HCT116 (cell line): ENCODE measurements around the gene KLK7. TPM values are rescaled to one million over a fixed set of nuclear protein-coding genes. Genes with fewer than 3 reads are reported as not detected.

Experiments used
- ATAC-seq: fragments of 200-7000 bp; cut with Tn5 transposase; 2 replicates; pipeline ENCODE4 v1.9.1; 2020; ENCODE audit warnings: mild to moderate bottlenecking, moderate library complexity
- BruUV-seq: library from RNA; stranded (reverse); fragments of 400-500 nt; replicated peaks from 2 replicates; lab custom pipeline; 2021; lab: Mats Ljungman, UMichigan
- CTCF ChIA-PET: fragments of 300-600 bp; sonication (Branson Sonifier 250); formaldehyde crosslinking; loops from one replicate; lab custom pipeline; 2021; ENCODE audit warnings: antibody characterized with exemption; lab: Charles Lee
- POLR2A ChIA-PET: fragments of 300-600, 350-600 bp; sonication (Branson Sonifier 250); formaldehyde crosslinking; loops from one replicate; lab custom pipeline; 2021; ENCODE audit warnings: antibody characterized with exemption; lab: Charles Lee
- RAD21 ChIA-PET, 2 experiments: fragments of 300-600 bp; sonication (Branson Sonifier 250); formaldehyde crosslinking; loops; one replicate each; lab custom pipeline; 2023; ENCODE audit warnings: low total read pairs in 2 of 2; ENCODE audit not compliant: uncharacterized antibody in 2 of 2, unreplicated experiment in 2 of 2, low non-redundant PET in 1 of 2; lab: Charles Lee
- DNase-seq: peaks from one replicate; pipeline ENCODE4 v3.0.0-alpha.2; 2010; ENCODE audit warnings: low read depth, low spot score
- H2AFZ ChIP-seq: fragments of 200-600 bp; shearing (Covaris generic), sonication (generic); 2 replicates; pipeline ENCODE4 v1.6.1; 2017; ENCODE audit warnings: low read depth, mixed run types, mixed read lengths, antibody characterized with exemption, low read length; ENCODE audit not compliant: poor library complexity, severe bottlenecking
- H3K27ac ChIP-seq: 2 replicates; pipeline ENCODE4 v1.5.1; 2012; ENCODE audit warnings: low read depth, low read length
- H3K27me3 ChIP-seq: fragments of 200-600 bp; sonication (generic); 2 replicates; pipeline ENCODE4 v1.6.1; 2016; ENCODE audit warnings: mixed run types, low read length, mixed read lengths; ENCODE audit not compliant: insufficient read depth
- H3K36me3 ChIP-seq, 2 experiments: fragments of 200-500 bp in 1 of 2; fragments of 200-600 bp in 1 of 2; sonication (Bioruptor generic) in 1 of 2; sonication (generic) in 1 of 2; 2 replicates each; pipeline versions ENCODE4 v1.5.1 to v1.6.1; 2014 to 2016; ENCODE audit warnings: low read length in 2 of 2, inconsistent platforms in 1 of 2, mixed read lengths in 1 of 2, mixed run types in 1 of 2; ENCODE audit not compliant: insufficient read depth in 2 of 2, control insufficient read depth in 1 of 2
- H3K4me1 ChIP-seq, 2 experiments: fragments of 200-600 bp in 1 of 2; sonication (generic) in 1 of 2; 2 replicates each; pipeline versions ENCODE4 v1.5.1 to v1.6.1; 2012 to 2017; ENCODE audit warnings: low read length in 2 of 2, inconsistent platforms in 1 of 2, mild to moderate bottlenecking in 1 of 2, mixed read lengths in 1 of 2, mixed run types in 1 of 2, moderate library complexity in 1 of 2; ENCODE audit not compliant: insufficient read depth in 2 of 2, control insufficient read depth in 1 of 2
- H3K4me2 ChIP-seq: fragments of 200-600 bp; sonication (generic); 2 replicates; pipeline ENCODE4 v1.6.1; 2017; ENCODE audit warnings: mixed run types, low read length, mixed read lengths
- H3K4me3 ChIP-seq, 2 experiments: fragments of 200-600 bp in 1 of 2; sonication (generic) in 1 of 2; replicated peaks in 1 of 2; 2 replicates each; pipeline ENCODE4 v1.5.1; 2011 to 2016; ENCODE audit warnings: low read length in 2 of 2, control low read depth in 1 of 2, low read depth in 1 of 2, mild to moderate bottlenecking in 1 of 2, mixed read lengths in 1 of 2, mixed run types in 1 of 2
- H3K79me2 ChIP-seq: fragments of 200-600 bp; sonication (generic); 2 replicates; pipeline ENCODE4 v1.6.1; 2017; ENCODE audit warnings: mild to moderate bottlenecking, mixed run types, low read length, moderate library complexity, mixed read lengths; ENCODE audit not compliant: insufficient read depth
- H3K9ac ChIP-seq: fragments of 200-600 bp; sonication (generic); 2 replicates; pipeline ENCODE4 v1.6.1; 2016; ENCODE audit warnings: low read length, mixed read lengths
- H3K9me2 ChIP-seq: fragments of 200-600 bp; sonication (generic), shearing (Covaris generic); 2 replicates; pipeline ENCODE4 v1.6.1; 2017; ENCODE audit warnings: mixed run types, mild to moderate bottlenecking, moderate library complexity; ENCODE audit not compliant: insufficient read depth
- H3K9me3 ChIP-seq, 2 experiments: fragments of 200-500 bp in 1 of 2; fragments of 200-600 bp in 1 of 2; sonication (Bioruptor generic) in 1 of 2; sonication (generic) in 1 of 2; 2 replicates each; pipeline ENCODE4 v1.6.1; 2014 to 2017; ENCODE audit warnings: low read length in 2 of 2, mixed read lengths in 2 of 2, inconsistent platforms in 1 of 2, low read depth in 1 of 2, mild to moderate bottlenecking in 1 of 2, mixed run types in 1 of 2, moderate library complexity in 1 of 2; ENCODE audit not compliant: control insufficient read depth in 1 of 2, insufficient read depth in 1 of 2
- H4K20me1 ChIP-seq: fragments of 200-600 bp; sonication (generic), shearing (Covaris generic); 2 replicates; pipeline ENCODE4 v1.6.1; 2017; ENCODE audit warnings: mixed run types, mild to moderate bottlenecking, moderate library complexity; ENCODE audit not compliant: insufficient read depth
- ATF3 ChIP-seq: IDR thresholded peaks from 2 replicates; pipeline ENCODE4 v1.6.1; 2012
- CEBPB ChIP-seq: IDR thresholded peaks from 2 replicates; pipeline ENCODE4 v1.6.1; 2012; ENCODE audit warnings: low read depth
- EGR1 ChIP-seq: IDR thresholded peaks from 2 replicates; pipeline ENCODE4 v1.6.1; 2012; ENCODE audit warnings: low read depth
- ELF1 ChIP-seq: IDR thresholded peaks from 2 replicates; pipeline ENCODE4 v1.6.1; 2012; ENCODE audit warnings: low read depth, borderline replicate concordance
- EZH2 ChIP-seq: fragments of 200-600 bp; sonication (generic); IDR thresholded peaks from 2 replicates; pipeline ENCODE4 v1.6.1; 2017; ENCODE audit warnings: antibody characterized with exemption, mixed run types
- FOSL1 ChIP-seq: IDR thresholded peaks from 2 replicates; pipeline ENCODE4 v1.6.1; 2012; ENCODE audit warnings: low read depth
- JUND ChIP-seq: IDR thresholded peaks from 2 replicates; pipeline ENCODE4 v1.6.1; 2012
- POLR2A ChIP-seq: IDR thresholded peaks from 2 replicates; pipeline ENCODE4 v1.7.0; 2011; ENCODE audit warnings: borderline replicate concordance; ENCODE audit not compliant: insufficient read depth, insufficient read length; ENCODE audit errors: extremely low read depth
- POLR2AphosphoS5 ChIP-seq: IDR thresholded peaks from 2 replicates; pipeline ENCODE4 v1.6.1; 2011; ENCODE audit warnings: mild to moderate bottlenecking, low read depth, low read length, moderate library complexity
- SP1 ChIP-seq: IDR thresholded peaks from 2 replicates; pipeline ENCODE4 v1.6.1; 2012; ENCODE audit warnings: low read depth
- TCF7L2 ChIP-seq: IDR thresholded peaks from 2 replicates; pipeline ENCODE4 v1.7.0; 2011; ENCODE audit warnings: borderline replicate concordance, inconsistent platforms; ENCODE audit not compliant: insufficient read depth, insufficient read length; ENCODE audit errors: extremely low read depth
- ZFX ChIP-seq: fragments of 450-650 bp; IDR thresholded peaks from 2 replicates; pipeline ENCODE4 v1.6.1; 2017
- ZNF274 ChIP-seq: fragments of 200-500 bp; sonication (Bioruptor generic); IDR thresholded peaks from 2 replicates; pipeline ENCODE4 v1.6.1; 2014; ENCODE audit warnings: mild to moderate bottlenecking, low read depth, low read length, inconsistent platforms
- intact Hi-C: fragments of 100-400 bp; cut with micrococcal nuclease; formaldehyde crosslinking; loops from 2 replicates; pipeline ENCODE4 v1.10.0; 2022
- total RNA-seq: library from RNA; stranded (reverse); gene quantifications from one replicate; pipeline ENCODE4 v1.2.1, GENCODE V29; 2021; ENCODE audit not compliant: unreplicated experiment

Gene KLK7
- total RNA-seq, 1 experiment from 2014 or later = 30.5 TPM

GRCh38 chr19:51031220-51031879 is 47.6 kb upstream of the KLK7 start:
- Histone ChIP-seq H3K27me3 (no peaks in the 10 kb centered on the region), H3K79me2 (no peaks in the 10 kb centered on the region), H3K4me1 (peaks cover 0 to 6% of the 10 kb centered on the region in 2 experiments; a peak in 2 of 4 replicates), H3K4me3 (no peak overlapping the region), H3K27ac (no peak overlapping the region), H3K4me2 (no peak overlapping the region), H2AFZ (no peak overlapping the region), H3K36me3 (no peaks in the 10 kb centered on the region), H4K20me1 (no peaks in the 10 kb centered on the region), H3K9me2 (no peaks in the 10 kb centered on the region), H3K9ac (no peak overlapping the region), H3K9me3 (no peaks in the 10 kb centered on the region)
- no peak for DNase-seq
- ChIA-PET RAD21 (interaction anchor here in 1 of 2 experiments (0.9 kb wide), 1 partner anchor 33 kb away, joined by 4 read pairs; no protein-coding TSS in a partner anchor), CTCF (no interaction called here), POLR2A (no interaction called here)
- TF ChIP-seq ELF1 (no peak), FOSL1 (no peak), EZH2 (no peak), EGR1 (no peak), ATF3 (no peak), CEBPB (no peak), ZNF274 (no peak)
- intact Hi-C loops = no loop called here
- ATAC-seq = no peak
- BruUV-seq = no TSS peak

- Histone ChIP-seq H3K4me2 (no peak overlapping the region), H3K79me2 (no peaks in the 10 kb centered on the region)
- no peak for ATAC-seq
- TF ChIP-seq TCF7L2 (no peak), ATF3 (no peak), SP1 (no peak), EZH2 (no peak), JUND (no peak), ZNF274 (no peak), ZFX (no peak), POLR2AphosphoS5 (no peak), FOSL1 (no peak), CEBPB (no peak), POLR2A (no peak)
- TF ChIP-seq, all 23 proteins: peak for 0
- ChIA-PET CTCF (no interaction called here), POLR2A (no interaction called here), RAD21 (interaction anchor here in 1 of 2 experiments (0.9 kb wide), 1 partner anchor 34 kb away, joined by 4 read pairs; no protein-coding TSS in a partner anchor)
- Histone ChIP-seq H3K9ac (no peak overlapping the region), H3K4me3 (no peak overlapping the region), H2AFZ (no peak overlapping the region), H3K27me3 (no peaks in the 10 kb centered on the region), H3K9me3 (no peaks in the 10 kb centered on the region), H3K27ac (no peak overlapping the region), H3K36me3 (no peaks in the 10 kb centered on the region), H3K4me1 (peaks cover 0 to 12% of the 10 kb centered on the region in 2 experiments; a peak in 2 of 4 replicates), H3K9me2 (no peaks in the 10 kb centered on the region), H4K20me1 (no peaks in the 10 kb centered on the region)
- no TSS peak for BruUV-seq
- intact Hi-C loops = no loop called here
- no peak for DNase-seq
Measured at GRCh38 chr19:51030631-51031030, 46.9 kb upstream of the KLK7 start.
